ENCODE measurements around the gene TIMP1.
A peak's percentile ranks its signal among the peaks of the same experiment; 100 is the strongest.

GRCh38 chrX:47568656-47569295, 13.5 kb upstream of the TIMP1 start:
- TF ChIP-seq CTCF (conservative IDR thresholded peaks at IDR 0.05; ENCODE audit: low read length), result peak; percentile 60
- TF ChIP-seq EZH2phosphoT487 (IDR thresholded peaks at IDR 0.05; ENCODE audit: borderline replicate concordance, low read depth, low read length), result no peak
